Fibroblast of skin of right quadriceps (primary cell): ENCODE results near the gene MS4A6E.

Experiments
- DNase-seq: peaks from one replicate; pipeline ENCODE4 v3.0.0-alpha.2; 2013

Gene MS4A6E

DNA sequence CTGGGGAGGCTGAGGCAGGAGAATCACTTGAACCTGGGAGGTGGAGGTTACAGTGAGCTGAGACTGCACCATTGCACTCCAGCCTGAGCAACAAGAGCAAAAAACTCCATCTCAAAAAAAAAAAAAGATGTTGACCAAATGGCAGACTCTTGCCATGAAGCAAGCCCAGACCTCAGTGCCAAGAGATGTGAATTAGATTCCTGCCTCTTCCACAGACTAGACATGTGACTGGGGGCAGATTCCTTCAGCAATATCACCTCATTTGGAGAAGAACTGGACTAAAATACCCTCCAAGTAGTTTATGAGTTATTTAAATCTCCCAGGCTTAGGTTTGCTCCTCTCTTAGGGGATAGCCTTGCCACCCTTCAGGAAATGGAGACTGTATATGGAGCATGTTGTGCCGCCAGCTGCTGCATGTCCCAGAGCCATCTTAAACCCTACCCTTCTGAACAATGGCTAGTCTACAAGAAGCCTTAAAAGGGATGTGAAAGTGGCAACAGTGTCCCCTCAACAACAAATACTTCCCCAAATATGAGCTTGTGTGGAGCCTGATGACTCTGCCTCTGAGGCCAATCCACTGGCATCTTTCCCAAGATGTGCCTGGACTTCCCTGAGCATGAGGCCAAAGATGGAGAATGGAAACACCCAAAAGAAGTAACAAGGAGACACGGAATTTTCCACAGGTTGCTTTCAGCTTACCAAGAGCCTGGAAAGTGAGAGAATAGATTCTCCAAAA lies 50.5 kb downstream of the MS4A6E start:
- no peak for DNase-seq

DNA sequence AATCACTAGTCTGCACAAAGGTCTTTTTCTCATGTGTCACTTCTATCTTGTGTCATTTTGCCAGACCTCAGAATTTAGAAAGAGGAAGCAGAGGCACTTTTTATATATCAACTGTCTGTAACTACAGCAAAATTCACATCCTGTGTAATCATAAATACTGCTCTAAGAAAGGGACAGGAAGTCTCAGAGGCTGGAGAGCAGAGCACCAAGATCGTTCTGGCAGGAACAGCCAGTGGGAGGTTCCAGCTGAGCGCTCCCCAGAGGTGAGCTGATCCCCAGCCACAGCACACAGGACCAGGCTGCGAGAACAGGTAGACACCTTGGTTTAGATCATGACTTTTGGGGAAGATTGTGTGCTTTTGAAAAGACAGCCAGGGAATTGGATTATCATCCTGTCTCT lies 51.3 kb downstream of the MS4A6E start, which contains the start of gene MS4A7:
Gene MS4A7, plus strand, starts transcription at position 179 of the 400 bp plus-strand sequence. CDS start 4,610 bp downstream, outside the sequence.
- no peak for DNase-seq

DNA sequence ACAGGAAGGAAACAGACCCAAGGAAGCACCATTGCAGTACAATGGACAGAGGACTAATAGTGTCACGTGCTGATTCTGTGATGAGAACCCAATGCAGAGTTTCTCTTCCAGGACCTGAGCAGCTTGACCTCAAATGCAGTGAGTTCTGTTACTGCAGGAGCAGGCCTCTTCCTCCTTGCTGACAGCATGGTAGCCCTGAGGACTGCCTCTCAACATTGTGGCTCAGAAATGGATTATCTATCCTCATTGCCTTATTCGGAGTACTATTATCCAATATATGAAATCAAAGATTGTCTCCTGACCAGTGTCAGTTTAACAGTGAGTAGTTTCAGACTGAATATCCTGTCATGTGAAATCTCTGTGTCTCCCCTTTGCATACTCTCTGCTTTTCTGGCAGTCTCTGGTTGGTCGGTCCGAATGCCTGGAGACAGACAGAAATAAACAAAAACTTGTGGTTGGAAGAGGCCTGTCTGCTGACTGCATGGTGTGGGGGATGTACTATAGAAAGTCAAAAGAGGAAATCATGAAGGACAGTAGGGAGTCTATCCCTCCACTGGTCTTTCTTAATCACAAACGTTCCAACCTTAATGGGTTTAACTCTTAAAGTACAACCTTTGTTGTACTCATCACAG lies 62.3 kb downstream of the MS4A6E start:
- no peak for DNase-seq

DNA sequence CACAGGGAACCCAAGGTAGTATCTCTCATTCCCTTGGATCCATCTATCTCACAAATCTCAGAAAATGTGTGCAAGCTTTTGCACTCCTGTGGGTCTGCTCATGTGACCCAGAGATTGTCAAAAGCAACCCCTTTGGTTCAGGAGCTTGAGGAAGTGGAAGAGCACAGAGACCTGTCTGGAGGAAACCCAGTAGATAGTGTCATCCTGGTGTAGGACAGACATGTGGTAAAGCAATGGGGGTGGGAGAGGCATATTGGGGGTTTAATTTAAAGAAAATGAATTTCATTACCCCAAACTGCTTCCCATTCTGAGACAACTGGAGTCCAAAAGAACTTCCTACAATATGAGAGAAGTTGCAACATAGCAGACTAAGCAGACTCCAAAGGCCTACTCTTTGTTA lies 63.4 kb downstream of the MS4A6E start:
- no peak for DNase-seq
